HEK293 (cell line): ENCODE data around the gene ZYX.
"Not testable (repeated sequence)": the region's sequence is repeated elsewhere in the genome, so short reads cannot be mapped to it uniquely, and the experiment has no call there.

Experiments used
- ZNF266 ChIP-seq: fragments of 450-650 bp; formaldehyde crosslinking; IDR thresholded peaks from 2 replicates; pipeline ENCODE4 v1.5.1; 2016; ENCODE audit warnings: missing biosample characterization, missing genetic modification characterization, low read depth
- ZNF610 ChIP-seq: fragments of 450-650 bp; formaldehyde crosslinking; IDR thresholded peaks from 2 replicates; pipeline ENCODE4 v1.5.1; 2016; ENCODE audit warnings: missing biosample characterization, missing genetic modification characterization, borderline replicate concordance
- ZSCAN30 ChIP-seq: fragments of 450-650 bp; IDR thresholded peaks from 2 replicates; pipeline ENCODE4 v1.5.1; 2018; ENCODE audit warnings: missing biosample characterization, mild to moderate bottlenecking, missing genetic modification characterization, moderate library complexity
- TF ChIP-seq, protein P1 (sequence below): fragments of 450-650 bp; formaldehyde crosslinking; IDR thresholded peaks from 2 replicates; pipeline ENCODE4 v1.5.1; 2016; ENCODE audit warnings: missing biosample characterization, missing genetic modification characterization

DNA sequence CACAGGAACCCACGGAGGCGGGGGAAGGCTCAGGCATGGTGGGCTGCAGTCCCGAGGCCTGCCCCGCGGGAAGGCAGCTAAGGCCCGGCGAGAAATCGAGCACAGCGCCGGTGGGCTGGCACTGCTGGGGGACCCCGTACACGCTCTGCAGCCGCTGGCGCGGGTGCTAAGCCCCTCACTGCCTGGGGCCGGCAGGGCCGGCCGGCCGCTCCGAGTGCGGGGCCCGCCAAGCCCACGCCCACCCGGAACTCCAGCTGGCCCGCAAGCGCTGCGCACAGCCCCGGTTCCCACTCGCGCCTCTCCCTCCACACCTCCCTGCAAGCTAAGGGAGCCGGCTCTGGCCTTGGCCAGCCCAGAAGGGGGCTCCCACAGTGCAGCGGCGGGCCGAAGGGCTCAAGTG is 43.3 kb downstream of the ZYX start:
- TF ChIP-seq, protein P1, sequence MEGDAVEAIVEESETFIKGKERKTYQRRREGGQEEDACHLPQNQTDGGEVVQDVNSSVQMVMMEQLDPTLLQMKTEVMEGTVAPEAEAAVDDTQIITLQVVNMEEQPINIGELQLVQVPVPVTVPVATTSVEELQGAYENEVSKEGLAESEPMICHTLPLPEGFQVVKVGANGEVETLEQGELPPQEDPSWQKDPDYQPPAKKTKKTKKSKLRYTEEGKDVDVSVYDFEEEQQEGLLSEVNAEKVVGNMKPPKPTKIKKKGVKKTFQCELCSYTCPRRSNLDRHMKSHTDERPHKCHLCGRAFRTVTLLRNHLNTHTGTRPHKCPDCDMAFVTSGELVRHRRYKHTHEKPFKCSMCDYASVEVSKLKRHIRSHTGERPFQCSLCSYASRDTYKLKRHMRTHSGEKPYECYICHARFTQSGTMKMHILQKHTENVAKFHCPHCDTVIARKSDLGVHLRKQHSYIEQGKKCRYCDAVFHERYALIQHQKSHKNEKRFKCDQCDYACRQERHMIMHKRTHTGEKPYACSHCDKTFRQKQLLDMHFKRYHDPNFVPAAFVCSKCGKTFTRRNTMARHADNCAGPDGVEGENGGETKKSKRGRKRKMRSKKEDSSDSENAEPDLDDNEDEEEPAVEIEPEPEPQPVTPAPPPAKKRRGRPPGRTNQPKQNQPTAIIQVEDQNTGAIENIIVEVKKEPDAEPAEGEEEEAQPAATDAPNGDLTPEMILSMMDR (tag by site-specific recombination): not testable (repeated sequence)
- TF ChIP-seq ZSCAN30 (tag by site-specific recombination); ZNF610; ZNF266 (tag by site-specific recombination): not testable (repeated sequence)
